ENCODE results near the gene WDR38. TPM values are rescaled to one million over a fixed set of nuclear protein-coding genes. Genes with fewer than 3 reads are reported as not detected.

The WDR38 gene
- total RNA-seq, 1 experiment from 2014 or later = not detected

DNA sequence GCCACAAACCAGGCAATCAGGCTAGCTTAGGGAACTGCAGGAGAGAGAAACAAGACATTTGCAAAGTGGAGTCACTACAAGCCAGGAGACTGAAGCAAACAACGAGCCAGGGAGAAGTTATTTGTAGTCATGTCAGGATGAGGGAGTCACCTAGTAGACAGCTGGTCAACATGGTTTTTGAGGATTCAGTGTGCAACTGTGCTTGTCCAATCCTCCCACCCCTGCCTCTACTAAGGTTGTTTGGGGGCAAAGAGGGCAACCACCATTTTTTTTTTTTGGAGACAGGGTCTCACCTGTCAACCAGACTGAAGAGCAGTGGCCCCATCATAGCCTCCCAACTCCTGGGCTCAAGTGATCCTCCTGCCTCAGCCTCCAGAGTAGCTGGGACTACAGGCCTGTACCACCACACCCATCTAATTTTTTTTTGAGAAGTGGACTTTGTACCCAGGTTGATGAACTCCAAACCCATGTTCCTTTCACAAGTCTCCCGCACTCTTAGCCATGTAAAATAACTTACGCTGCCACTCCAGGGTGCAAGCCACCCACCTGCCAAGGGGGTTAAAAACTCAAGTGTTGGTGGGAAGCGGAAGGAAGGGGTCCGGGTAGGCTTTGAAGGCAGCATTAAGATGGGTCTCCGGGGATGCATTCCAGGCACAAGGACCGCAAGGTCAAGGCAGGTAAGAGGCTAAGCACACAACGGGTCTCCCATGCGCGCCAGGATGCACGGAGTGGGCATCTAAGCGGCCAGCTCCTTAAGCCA is 7.5 kb downstream of the WDR38 start:
- ChIA-PET CTCF (interaction anchor here (0.6 to 29.4 kb wide), 11 partner anchors 10 to 149 kb away, joined by 3 to 927 read pairs (median 3); partner anchors contain the start of genes NR6A1 and OLFML2A), POLR2A (interaction anchor here (0.6 to 15.3 kb wide), 26 partner anchors 7 to 1027 kb away, joined by 3 to 299 read pairs (median 4); partner anchors contain the start of genes GAPVD1, GOLGA1, NR6A1 and OLFML2A)
- no peak for TF ChIP-seq CTCF (IDR thresholded peaks at IDR 0.05; ENCODE audit: unreplicated experiment)
- Mint-ChIP-seq H3K27ac (ENCODE audit: low read depth, unreplicated experiment) (peak overlapping the region; percentile 88), H3K27me3 (ENCODE audit: insufficient read depth, unreplicated experiment) (no peaks in the 10 kb centered on the region), H3K36me3 (ENCODE audit: insufficient read depth, unreplicated experiment) (peaks cover 53% of the 10 kb centered on the region), H3K9me3 (ENCODE audit: unreplicated experiment) (no peaks in the 10 kb centered on the region), H3K4me1 (ENCODE audit: insufficient read depth, unreplicated experiment) (peaks cover 22% of the 10 kb centered on the region), H3K4me3 (ENCODE audit: unreplicated experiment) (peak overlapping the region; percentile 81)
- intact Hi-C loops (cut with micrococcal nuclease) = loop anchor here (5.0 kb wide), 1 partner anchor 512 kb away; no protein-coding TSS in a partner anchor
- no TSS peak for BruUV-seq (replicated peaks)
- DNase-seq (ENCODE audit: unreplicated experiment) = no peak

- no peaks in the 10 kb centered on the region for H3K9me3 Mint-ChIP-seq (ENCODE audit: unreplicated experiment)
- ChIA-PET POLR2A (interaction anchor here (0.6 to 15.3 kb wide), 36 partner anchors 8 to 1026 kb away, joined by 3 to 299 read pairs (median 4); partner anchors contain the start of genes GAPVD1, GOLGA1, HSPA5 and NR6A1), CTCF (interaction anchor here (0.6 to 29.4 kb wide), 12 partner anchors 9 to 130 kb away, joined by 3 to 927 read pairs (median 4); partner anchors contain the start of genes NR6A1 and OLFML2A)
- peak; percentile 93 for DNase-seq (ENCODE audit: unreplicated experiment)
- H3K27me3 Mint-ChIP-seq (ENCODE audit: insufficient read depth, unreplicated experiment) = no peaks in the 10 kb centered on the region
- TF ChIP-seq CTCF (IDR thresholded peaks at IDR 0.05; ENCODE audit: unreplicated experiment) = no peak
- peaks cover 56% of the 10 kb centered on the region for H3K36me3 Mint-ChIP-seq (ENCODE audit: insufficient read depth, unreplicated experiment)
- peak within 1 kb of the TSS; percentile 81 for H3K4me3 Mint-ChIP-seq (ENCODE audit: unreplicated experiment)
- peak within 1 kb of the TSS; percentile 88 for H3K27ac Mint-ChIP-seq (ENCODE audit: low read depth, unreplicated experiment)
- intact Hi-C loops (cut with micrococcal nuclease) = loop anchor here (5.0 kb wide), 1 partner anchor 511 kb away; no protein-coding TSS in a partner anchor
- BruUV-seq (replicated peaks) = TSS peak; percentile 59
- H3K4me1 Mint-ChIP-seq (ENCODE audit: insufficient read depth, unreplicated experiment) = peaks cover 22% of the 10 kb centered on the region
Observed at GRCh38 chr9:124861342-124862229, 8.3 kb downstream of the WDR38 start, which contains the start of the genes ARPC5L and RPL35. Gene ARPC5L, plus strand, starts transcription at chr9:124862130. Its CDS starts 7,161 bp downstream, at chr9:124869291. Gene RPL35, minus strand, starts transcription at chr9:124861957. Its CDS starts 45 bp downstream, at chr9:124861912.

GRCh38 chr9:124863371-124863871 is 10.2 kb downstream of the WDR38 start:
- intact Hi-C loops (cut with micrococcal nuclease) = loop anchor here (5.0 kb wide), 1 partner anchor 509 kb away; no protein-coding TSS in a partner anchor
- Mint-ChIP-seq H3K4me1 (ENCODE audit: insufficient read depth, unreplicated experiment) (peaks cover 26% of the 10 kb centered on the region), H3K9me3 (ENCODE audit: unreplicated experiment) (no peaks in the 10 kb centered on the region), H3K4me3 (ENCODE audit: unreplicated experiment) (peak overlapping the region; percentile 81), H3K27me3 (ENCODE audit: insufficient read depth, unreplicated experiment) (no peaks in the 10 kb centered on the region), H3K27ac (ENCODE audit: low read depth, unreplicated experiment) (peak overlapping the region; percentile 87), H3K36me3 (ENCODE audit: insufficient read depth, unreplicated experiment) (peaks cover 43% of the 10 kb centered on the region)
- CTCF ChIA-PET = interaction anchor here (1.2 to 29.4 kb wide), 4 partner anchors 11 to 89 kb away, joined by 3 to 927 read pairs (median 7); partner anchors contain the start of genes NR6A1 and OLFML2A
- POLR2A ChIA-PET = interaction anchor here (0.5 to 15.3 kb wide), 22 partner anchors 8 to 1209 kb away, joined by 3 to 299 read pairs (median 6); partner anchors contain the start of genes GAPVD1, HSPA5, NR6A1 and OLFML2A
- TF ChIP-seq CTCF (IDR thresholded peaks at IDR 0.05; ENCODE audit: unreplicated experiment) = no peak
- DNase-seq (ENCODE audit: unreplicated experiment) = peak; percentile 82
- BruUV-seq (replicated peaks) = no TSS peak

All from MCF 10A (cell line).